Dermis microvascular lymphatic vessel endothelial cell (primary cell): ENCODE results near the gene HINT2. TPM values are rescaled to one million over a fixed set of nuclear protein-coding genes. Genes with fewer than 3 reads are reported as not detected.

Source experiments
- DNase-seq, 2 donors: peaks; one replicate each; pipeline versions ENCODE4 v3.0.0 to v3.0.0-alpha.2; 2010; ENCODE audit warnings: low read depth in 2 of 2
- total RNA-seq: library from RNA; depleted of rRNA; stranded (reverse); fragments of >200 nt; gene quantifications from 2 replicates; pipeline ENCODE4 v1.2.1, GENCODE V29; 2014

HINT2 gene
- 4.4 and 9.9 TPM in 2 replicates for total RNA-seq

GRCh38 chr9:35814841-35815543 lies at the start of gene HINT2:
HINT2 (minus strand) TSS chr9:35815042; CDS start chr9:35814979, 63 bp downstream.
- DNase-seq: peak; percentile 98 to 99

- no peak for DNase-seq
Observed at GRCh38 chr9:35863583-35863982, 48.7 kb upstream of the HINT2 start.

- no peak for DNase-seq
Observed at GRCh38 chr9:35862328-35862727, 47.5 kb upstream of the HINT2 start.

GRCh38 chr9:35861161-35861897 lies 46.5 kb upstream of the HINT2 start:
- DNase-seq: no peak

- DNase-seq: no peak
Observed at GRCh38 chr9:35859990-35860339, 45.1 kb upstream of the HINT2 start.

GRCh38 chr9:35859310-35859989 lies 44.6 kb upstream of the HINT2 start:
- peak in 1 of 2 donors; percentile 18 for DNase-seq

GRCh38 chr9:35858458-35858857 lies 43.6 kb upstream of the HINT2 start:
- no peak for DNase-seq

- no peak for DNase-seq
Observed at GRCh38 chr9:35856882-35857281, 42.0 kb upstream of the HINT2 start.

GRCh38 chr9:35856206-35856605 lies 41.4 kb upstream of the HINT2 start:
- DNase-seq: no peak

- no peak for DNase-seq
Observed at GRCh38 chr9:35854091-35854762, 39.4 kb upstream of the HINT2 start.

GRCh38 chr9:35852876-35853865 lies 38.3 kb upstream of the HINT2 start:
- DNase-seq: no peak

- DNase-seq: no peak
Observed at GRCh38 chr9:35852267-35852815, 37.5 kb upstream of the HINT2 start.

- no peak for DNase-seq
Observed at GRCh38 chr9:35847792-35848572, 33.1 kb upstream of the HINT2 start.

- DNase-seq: no peak
Observed at GRCh38 chr9:35845824-35846771, 31.3 kb upstream of the HINT2 start.

- DNase-seq: peak in 1 of 2 donors; percentile 83
Observed at GRCh38 chr9:35844628-35845270, 29.9 kb upstream of the HINT2 start.

- DNase-seq: no peak
Observed at GRCh38 chr9:35842795-35843194, 28.0 kb upstream of the HINT2 start.

- DNase-seq: no peak
Observed at GRCh38 chr9:35842020-35842745, 27.3 kb upstream of the HINT2 start.

GRCh38 chr9:35841645-35841900 lies 26.7 kb upstream of the HINT2 start:
- no peak for DNase-seq
